ENCODE measurements around the gene PCDHGA8. TPM values are rescaled to one million over a fixed set of nuclear protein-coding genes. Genes with fewer than 3 reads are reported as not detected.
"Not testable (repeated sequence)": the region's sequence is repeated elsewhere in the genome, so short reads cannot be mapped to it uniquely, and the experiment has no call there.

The PCDHGA8 gene
- total RNA-seq, 1 donor from 2014 or later, result 0.69 TPM

DNA sequence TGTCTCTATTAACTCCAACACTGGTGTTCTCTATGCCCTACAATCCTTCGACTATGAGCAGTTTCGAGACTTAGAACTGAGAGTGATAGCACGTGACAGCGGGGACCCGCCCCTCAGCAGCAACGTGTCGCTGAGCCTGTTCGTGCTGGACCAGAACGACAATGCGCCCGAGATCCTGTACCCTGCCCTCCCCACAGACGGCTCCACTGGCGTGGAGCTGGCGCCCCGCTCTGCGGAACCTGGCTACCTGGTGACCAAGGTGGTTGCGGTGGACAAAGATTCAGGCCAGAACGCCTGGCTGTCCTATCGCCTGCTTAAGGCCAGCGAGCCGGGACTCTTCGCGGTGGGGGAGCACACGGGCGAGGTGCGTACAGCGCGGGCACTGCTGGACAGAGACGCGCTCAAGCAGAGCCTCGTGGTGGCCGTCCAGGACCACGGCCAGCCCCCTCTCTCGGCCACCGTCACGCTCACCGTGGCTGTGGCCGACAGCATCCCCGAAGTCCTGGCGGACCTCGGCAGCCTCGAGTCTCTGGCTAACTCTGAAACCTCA, 30.4 kb downstream of the PCDHGA8 start:
- ATAC-seq (ENCODE audit: low read depth) (no peak), DNase-seq (no peak)
- POLR2A ChIA-PET, result no interaction called here
- peaks cover 7% of the 10 kb centered on the region for H3K4me1 Mint-ChIP-seq
- no peak overlapping the region for H3K27ac Mint-ChIP-seq
- CTCF ChIA-PET, result interaction anchor here (2.6 kb wide), 1 partner anchor 135 kb away, joined by 23 read pairs; no protein-coding TSS in a partner anchor
- TF ChIP-seq, protein P1, sequence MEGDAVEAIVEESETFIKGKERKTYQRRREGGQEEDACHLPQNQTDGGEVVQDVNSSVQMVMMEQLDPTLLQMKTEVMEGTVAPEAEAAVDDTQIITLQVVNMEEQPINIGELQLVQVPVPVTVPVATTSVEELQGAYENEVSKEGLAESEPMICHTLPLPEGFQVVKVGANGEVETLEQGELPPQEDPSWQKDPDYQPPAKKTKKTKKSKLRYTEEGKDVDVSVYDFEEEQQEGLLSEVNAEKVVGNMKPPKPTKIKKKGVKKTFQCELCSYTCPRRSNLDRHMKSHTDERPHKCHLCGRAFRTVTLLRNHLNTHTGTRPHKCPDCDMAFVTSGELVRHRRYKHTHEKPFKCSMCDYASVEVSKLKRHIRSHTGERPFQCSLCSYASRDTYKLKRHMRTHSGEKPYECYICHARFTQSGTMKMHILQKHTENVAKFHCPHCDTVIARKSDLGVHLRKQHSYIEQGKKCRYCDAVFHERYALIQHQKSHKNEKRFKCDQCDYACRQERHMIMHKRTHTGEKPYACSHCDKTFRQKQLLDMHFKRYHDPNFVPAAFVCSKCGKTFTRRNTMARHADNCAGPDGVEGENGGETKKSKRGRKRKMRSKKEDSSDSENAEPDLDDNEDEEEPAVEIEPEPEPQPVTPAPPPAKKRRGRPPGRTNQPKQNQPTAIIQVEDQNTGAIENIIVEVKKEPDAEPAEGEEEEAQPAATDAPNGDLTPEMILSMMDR (IDR thresholded peaks at IDR 0.05), result no peak
- no peak overlapping the region for H3K4me3 Mint-ChIP-seq
- H3K27me3 Mint-ChIP-seq, result peaks cover 54% of the 10 kb centered on the region
- intact Hi-C loops (cut with micrococcal nuclease), result no loop called here
- H3K9me3 Mint-ChIP-seq, result peaks cover 20% of the 10 kb centered on the region
- H3K36me3 Mint-ChIP-seq (ENCODE audit: low read depth), result peaks cover 5% of the 10 kb centered on the region

DNA sequence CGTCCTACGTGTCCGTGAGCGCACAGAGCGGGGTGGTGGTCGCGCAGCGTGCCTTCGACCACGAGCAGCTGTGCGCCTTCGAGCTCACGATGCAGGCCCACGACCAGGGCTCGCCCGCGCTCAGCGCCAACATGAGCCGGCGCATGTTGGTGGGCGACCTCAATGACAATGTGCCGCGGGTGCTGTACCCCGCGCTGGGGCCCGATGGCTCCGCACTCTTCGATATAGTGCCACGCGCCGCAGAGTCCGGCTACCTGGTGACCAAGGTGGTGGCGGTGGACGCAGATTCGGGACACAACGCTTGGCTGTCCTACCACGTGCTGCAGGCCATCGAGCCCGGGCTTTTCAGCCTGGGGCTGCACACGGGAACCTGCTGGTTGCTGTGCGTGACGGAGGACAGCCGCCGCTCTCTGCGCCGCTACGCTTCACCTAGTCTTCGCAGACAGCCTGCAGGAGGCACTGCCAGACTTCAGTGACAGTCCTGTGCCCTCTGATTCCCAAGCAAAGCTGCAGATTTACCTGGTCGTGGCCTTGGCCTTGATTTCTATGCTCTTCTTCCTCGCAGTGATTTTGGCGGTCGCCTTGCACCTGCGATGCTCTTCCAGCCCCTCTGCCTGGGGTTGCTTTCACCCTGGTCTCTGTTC, 35.5 kb downstream of the PCDHGA8 start:
- intact Hi-C loops (cut with micrococcal nuclease), result no loop called here
- Mint-ChIP-seq H3K4me1 (peaks cover 16% of the 10 kb centered on the region), H3K27ac (no peak overlapping the region), H3K9me3 (peaks cover 20% of the 10 kb centered on the region), H3K4me3 (no peak overlapping the region), H3K27me3 (peaks cover 51% of the 10 kb centered on the region), H3K36me3 (ENCODE audit: low read depth) (peaks cover 5% of the 10 kb centered on the region)
- CTCF ChIA-PET, result interaction anchor here (0.7 to 1.4 kb wide), 2 partner anchors 11 to 85 kb away, joined by 3 read pairs; partner anchors contain the start of gene PCDHGB7
- no peak for DNase-seq
- TF ChIP-seq, protein P1 (IDR thresholded peaks at IDR 0.05), result no peak
- POLR2A ChIA-PET, result no interaction called here
- ATAC-seq (ENCODE audit: low read depth), result no peak

DNA sequence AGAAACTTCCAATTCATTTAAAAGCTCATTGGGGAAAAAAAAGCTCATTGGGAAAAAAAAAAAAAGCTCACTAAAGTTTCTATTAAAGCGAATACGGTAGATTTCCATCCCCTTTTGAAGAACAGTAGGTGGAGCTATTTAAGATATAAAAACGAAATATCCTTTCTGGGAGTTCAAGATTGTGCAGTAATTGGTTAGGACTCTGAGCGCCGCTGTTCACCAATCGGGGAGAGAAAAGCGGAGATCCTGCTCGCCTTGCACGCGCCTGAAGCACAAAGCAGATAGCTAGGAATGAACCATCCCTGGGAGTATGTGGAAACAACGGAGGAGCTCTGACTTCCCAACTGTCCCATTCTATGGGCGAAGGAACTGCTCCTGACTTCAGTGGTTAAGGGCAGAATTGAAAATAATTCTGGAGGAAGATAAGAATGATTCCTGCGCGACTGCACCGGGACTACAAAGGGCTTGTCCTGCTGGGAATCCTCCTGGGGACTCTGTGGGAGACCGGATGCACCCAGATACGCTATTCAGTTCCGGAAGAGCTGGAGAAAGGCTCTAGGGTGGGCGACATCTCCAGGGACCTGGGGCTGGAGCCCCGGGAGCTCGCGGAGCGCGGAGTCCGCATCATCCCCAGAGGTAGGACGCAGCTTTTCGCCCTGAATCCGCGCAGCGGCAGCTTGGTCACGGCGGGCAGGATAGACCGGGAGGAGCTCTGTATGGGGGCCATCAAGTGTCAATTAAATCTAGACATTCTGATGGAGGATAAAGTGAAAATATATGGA, 38.1 kb downstream of the PCDHGA8 start, which contains the start of gene PCDHGA12:
Gene PCDHGA12, plus strand, starts transcription at position 176 of the 782 bp plus-strand sequence. Its CDS starts 253 bp downstream, at position 429.
- ChIA-PET POLR2A (interaction anchor here (1.0 to 1.9 kb wide), 4 partner anchors 81 to 134 kb away, joined by 3 to 8 read pairs (median 5); partner anchors contain the start of gene TAF7), CTCF (interaction anchor here (0.6 to 3.3 kb wide), 25 partner anchors 10 to 210 kb away, joined by 3 to 58 read pairs (median 4); partner anchors contain the start of genes PCDHB14, PCDHGA10, PCDHGA11 and PCDHGC3)
- DNase-seq, result no peak
- H3K27ac Mint-ChIP-seq, result peak within 1 kb of the TSS; percentile 76
- peaks cover 19% of the 10 kb centered on the region for H3K9me3 Mint-ChIP-seq
- intact Hi-C loops (cut with micrococcal nuclease), result loop anchor here (1.0 to 2.0 kb wide), 4 partner anchors 46 to 128 kb away; no protein-coding TSS in a partner anchor
- H3K4me3 Mint-ChIP-seq, result peak within 1 kb of the TSS; percentile 80
- TF ChIP-seq, protein P1 (IDR thresholded peaks at IDR 0.05), result no peak
- H3K27me3 Mint-ChIP-seq, result peaks cover 46% of the 10 kb centered on the region
- peak; percentile 86 for ATAC-seq (ENCODE audit: low read depth)
- H3K4me1 Mint-ChIP-seq, result peaks cover 16% of the 10 kb centered on the region
- peaks cover 7% of the 10 kb centered on the region for H3K36me3 Mint-ChIP-seq (ENCODE audit: low read depth)

DNA sequence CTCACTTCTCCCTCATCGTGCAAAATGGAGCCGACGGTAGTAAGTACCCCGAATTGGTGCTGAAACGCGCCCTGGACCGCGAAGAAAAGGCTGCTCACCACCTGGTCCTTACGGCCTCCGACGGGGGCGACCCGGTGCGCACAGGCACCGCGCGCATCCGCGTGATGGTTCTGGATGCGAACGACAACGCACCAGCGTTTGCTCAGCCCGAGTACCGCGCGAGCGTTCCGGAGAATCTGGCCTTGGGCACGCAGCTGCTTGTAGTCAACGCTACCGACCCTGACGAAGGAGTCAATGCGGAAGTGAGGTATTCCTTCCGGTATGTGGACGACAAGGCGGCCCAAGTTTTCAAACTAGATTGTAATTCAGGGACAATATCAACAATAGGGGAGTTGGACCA, 38.9 kb downstream of the PCDHGA8 start:
- Mint-ChIP-seq H3K9me3 (peaks cover 19% of the 10 kb centered on the region), H3K36me3 (ENCODE audit: low read depth) (peaks cover 7% of the 10 kb centered on the region), H3K27ac (peak overlapping the region; percentile 53), H3K4me1 (peaks cover 16% of the 10 kb centered on the region), H3K27me3 (peaks cover 41% of the 10 kb centered on the region), H3K4me3 (peak overlapping the region; percentile 80)
- peak; percentile 38 for ATAC-seq (ENCODE audit: low read depth)
- no peak for DNase-seq
- ChIA-PET CTCF (interaction anchor here (1.5 to 3.3 kb wide), 12 partner anchors 11 to 208 kb away, joined by 3 to 58 read pairs (median 10); partner anchors contain the start of genes PCDHB14, PCDHGA10, PCDHGA11 and TAF7), POLR2A (interaction anchor here (1.0 to 1.9 kb wide), 3 partner anchors 111 to 133 kb away, joined by 3 to 8 read pairs (median 7); partner anchors contain the start of gene TAF7)
- TF ChIP-seq, protein P1 (IDR thresholded peaks at IDR 0.05), result no peak
- intact Hi-C loops (cut with micrococcal nuclease), result loop anchor here (2.0 kb wide), 2 partner anchors 46 to 82 kb away; no protein-coding TSS in a partner anchor

DNA sequence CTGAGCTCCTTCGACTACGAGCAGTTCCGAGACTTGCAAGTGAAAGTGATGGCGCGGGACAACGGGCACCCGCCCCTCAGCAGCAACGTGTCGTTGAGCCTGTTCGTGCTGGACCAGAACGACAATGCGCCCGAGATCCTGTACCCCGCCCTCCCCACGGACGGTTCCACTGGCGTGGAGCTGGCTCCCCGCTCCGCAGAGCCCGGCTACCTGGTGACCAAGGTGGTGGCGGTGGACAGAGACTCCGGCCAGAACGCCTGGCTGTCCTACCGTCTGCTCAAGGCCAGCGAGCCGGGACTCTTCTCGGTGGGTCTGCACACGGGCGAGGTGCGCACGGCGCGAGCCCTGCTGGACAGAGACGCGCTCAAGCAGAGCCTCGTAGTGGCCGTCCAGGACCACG, 39.9 kb downstream of the PCDHGA8 start:
- POLR2A ChIA-PET; DNase-seq; intact Hi-C loops (cut with micrococcal nuclease); H3K36me3 Mint-ChIP-seq (ENCODE audit: low read depth); H3K27ac Mint-ChIP-seq; ATAC-seq (ENCODE audit: low read depth): not testable (repeated sequence)
- peaks cover 34% of the 10 kb centered on the region for H3K27me3 Mint-ChIP-seq
- H3K9me3 Mint-ChIP-seq, result peaks cover 19% of the 10 kb centered on the region
- H3K4me3 Mint-ChIP-seq, result peak overlapping the region; percentile 80
- CTCF ChIA-PET, result interaction anchor here (2.4 to 2.8 kb wide), 3 partner anchors 19 to 132 kb away, joined by 11 to 58 read pairs (median 27); partner anchors contain the start of gene PCDHGA10
- peaks cover 16% of the 10 kb centered on the region for H3K4me1 Mint-ChIP-seq

DNA sequence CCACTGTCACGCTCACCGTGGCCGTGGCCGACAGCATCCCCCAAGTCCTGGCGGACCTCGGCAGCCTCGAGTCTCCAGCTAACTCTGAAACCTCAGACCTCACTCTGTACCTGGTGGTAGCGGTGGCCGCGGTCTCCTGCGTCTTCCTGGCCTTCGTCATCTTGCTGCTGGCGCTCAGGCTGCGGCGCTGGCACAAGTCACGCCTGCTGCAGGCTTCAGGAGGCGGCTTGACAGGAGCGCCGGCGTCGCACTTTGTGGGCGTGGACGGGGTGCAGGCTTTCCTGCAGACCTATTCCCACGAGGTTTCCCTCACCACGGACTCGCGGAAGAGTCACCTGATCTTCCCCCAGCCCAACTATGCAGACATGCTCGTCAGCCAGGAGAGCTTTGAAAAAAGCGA, 40.3 kb downstream of the PCDHGA8 start:
- POLR2A ChIA-PET; DNase-seq; intact Hi-C loops (cut with micrococcal nuclease); H3K36me3 Mint-ChIP-seq (ENCODE audit: low read depth); ATAC-seq (ENCODE audit: low read depth); H3K4me3 Mint-ChIP-seq; H3K27ac Mint-ChIP-seq; CTCF ChIA-PET: not testable (repeated sequence)
- Mint-ChIP-seq H3K27me3 (peaks cover 30% of the 10 kb centered on the region), H3K4me1 (peaks cover 16% of the 10 kb centered on the region), H3K9me3 (peaks cover 19% of the 10 kb centered on the region)
